T-helper 2 cell (primary cell): Measurements from ENCODE around the gene PSG5.
"Not testable (repeated sequence)": the region's sequence is repeated elsewhere in the genome, so short reads cannot be mapped to it uniquely, and the experiment has no call there.

Experiments used
- DNase-seq, 5 experiments: peaks; one replicate each; pipeline versions ENCODE4 v3.0.0 to v3.0.0-alpha.2; 2012 to 2022

PSG5 gene

GRCh38 chr19:43181869-43182771, 4.2 kb downstream of the PSG5 start:
- DNase-seq, result not testable (repeated sequence)

DNA sequence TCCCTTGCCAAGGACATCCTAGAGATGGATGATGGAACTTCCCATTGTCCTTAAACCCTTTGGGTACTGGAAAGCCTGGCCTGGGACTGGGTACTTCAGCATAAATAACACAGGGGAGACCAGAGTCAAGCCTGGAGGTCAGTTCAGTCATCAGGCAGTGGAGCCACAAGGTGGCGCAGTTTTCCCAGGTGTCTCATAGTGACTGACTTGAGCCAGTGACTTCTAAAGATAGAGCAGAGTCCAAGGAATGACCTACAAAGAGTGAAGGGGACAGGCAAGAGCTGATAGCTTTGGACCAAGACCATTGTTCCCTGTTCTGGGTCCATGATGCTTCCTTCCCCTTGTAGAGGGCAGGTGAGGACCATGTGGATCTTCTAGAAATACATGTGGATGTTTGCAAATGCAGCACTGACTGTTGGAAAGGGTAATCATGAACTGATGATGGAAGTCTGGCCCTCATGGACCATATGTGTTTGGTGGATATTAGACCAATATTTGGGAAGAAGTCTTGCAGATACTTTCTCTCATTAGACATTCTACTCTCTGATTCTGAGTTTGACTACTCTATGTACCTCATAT, 6.7 kb downstream of the PSG5 start:
- DNase-seq, result not testable (repeated sequence)

GRCh38 chr19:43178577-43178976, 7.8 kb downstream of the PSG5 start:
- DNase-seq, result not testable (repeated sequence)

DNA sequence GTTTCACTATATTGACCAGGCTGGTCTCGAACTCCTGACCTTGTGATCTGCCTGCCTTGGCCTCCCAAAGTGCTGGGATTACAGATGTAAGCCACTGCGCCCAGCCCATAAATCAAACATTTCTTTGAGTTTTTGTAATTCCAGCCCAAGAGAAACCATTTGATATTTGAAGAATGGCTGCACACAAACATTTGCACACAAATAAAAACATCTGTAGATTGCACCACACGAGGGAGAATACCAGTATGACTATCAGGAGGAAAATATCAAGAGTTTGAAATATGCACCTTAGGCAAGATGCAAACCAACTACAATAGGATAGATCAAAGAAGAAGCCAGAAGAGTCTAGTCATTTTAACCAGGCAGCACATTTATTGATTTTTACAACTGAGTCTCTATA, 20.4 kb downstream of the PSG5 start:
- not testable (repeated sequence) for DNase-seq

DNA sequence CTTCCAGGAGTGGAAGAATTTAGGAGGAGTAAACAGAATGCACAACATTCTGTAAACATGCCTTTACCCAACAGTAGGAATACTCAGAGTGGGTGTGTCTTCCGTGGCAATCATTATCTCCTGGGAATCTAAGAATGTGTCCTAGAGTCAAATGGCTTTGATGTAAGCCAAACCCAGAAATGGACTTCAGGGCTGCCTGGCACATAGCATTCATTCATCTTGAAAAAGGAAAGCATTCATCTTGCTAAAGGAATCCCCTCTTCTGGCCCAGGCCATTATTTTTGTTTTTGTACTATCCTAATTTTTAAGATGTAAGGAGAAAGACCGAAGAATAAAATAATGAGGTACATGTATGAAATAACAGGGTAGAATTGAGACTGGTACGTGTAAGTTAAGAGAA, 23.2 kb downstream of the PSG5 start:
- not testable (repeated sequence) for DNase-seq

DNA sequence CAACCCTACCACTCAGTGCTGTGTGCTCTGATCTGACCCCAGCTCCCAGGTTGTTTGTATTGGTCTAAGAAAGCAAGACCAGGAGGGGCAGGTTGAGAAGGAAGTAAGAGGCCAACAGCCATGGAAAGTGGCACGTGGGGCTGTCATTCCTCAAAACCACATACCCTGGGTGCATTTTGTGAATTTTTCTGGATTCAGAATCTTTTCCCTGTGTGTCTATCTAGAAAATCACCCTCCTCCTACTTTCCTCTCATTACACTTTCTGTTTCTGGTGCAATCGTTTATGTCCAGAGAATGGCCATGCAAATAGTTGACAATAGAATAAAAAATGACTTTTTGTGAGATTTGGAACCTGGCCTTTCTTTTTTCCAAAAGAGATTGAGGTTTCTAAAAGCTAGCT, 24.1 kb downstream of the PSG5 start:
- not testable (repeated sequence) for DNase-seq

GRCh38 chr19:43152214-43152613, 34.1 kb downstream of the PSG5 start:
- no peak for DNase-seq

DNA sequence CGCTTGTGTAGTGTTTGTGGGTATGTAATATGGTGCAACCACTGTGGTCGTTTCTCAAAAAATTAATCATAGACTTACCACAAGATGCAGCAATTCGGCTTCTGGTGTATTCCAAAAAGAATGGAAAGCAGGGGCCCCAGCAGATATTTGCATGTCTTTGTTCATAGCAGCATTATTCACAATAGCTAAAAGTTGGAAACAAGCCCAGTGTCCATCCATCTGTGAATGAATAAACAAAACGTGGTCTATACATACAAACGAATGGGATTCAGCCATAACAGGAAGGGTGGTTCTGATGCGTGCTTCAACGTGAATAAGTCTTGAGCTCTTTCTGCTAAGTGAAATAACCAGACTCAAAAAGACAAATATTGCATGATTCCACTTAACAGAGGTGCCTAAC, 36.5 kb downstream of the PSG5 start:
- not testable (repeated sequence) for DNase-seq

- DNase-seq, result no peak
Measured at GRCh38 chr19:43148233-43148632, 38.1 kb downstream of the PSG5 start.

DNA sequence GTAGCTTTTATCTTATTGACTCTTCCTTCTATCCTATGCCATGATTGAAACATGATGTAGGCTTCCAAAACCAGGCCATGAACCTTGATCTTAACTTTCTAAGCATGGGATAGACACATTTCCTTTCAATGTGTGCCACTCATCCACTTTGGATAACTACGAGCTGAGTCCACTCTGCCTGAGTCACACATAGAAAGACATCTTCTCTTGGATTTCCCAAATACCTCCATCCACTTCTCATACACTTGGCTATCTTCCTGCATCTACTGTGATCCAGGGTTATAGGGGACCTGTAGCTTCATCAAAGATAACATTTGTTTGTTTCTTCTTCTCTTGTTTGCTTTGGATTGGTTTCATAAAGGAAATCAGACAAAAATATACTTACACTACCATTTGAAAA, 44.6 kb downstream of the PSG5 start:
- DNase-seq, result not testable (repeated sequence)

- DNase-seq, result no peak
Measured at GRCh38 chr19:43132696-43133095, 53.6 kb downstream of the PSG5 start.

DNA sequence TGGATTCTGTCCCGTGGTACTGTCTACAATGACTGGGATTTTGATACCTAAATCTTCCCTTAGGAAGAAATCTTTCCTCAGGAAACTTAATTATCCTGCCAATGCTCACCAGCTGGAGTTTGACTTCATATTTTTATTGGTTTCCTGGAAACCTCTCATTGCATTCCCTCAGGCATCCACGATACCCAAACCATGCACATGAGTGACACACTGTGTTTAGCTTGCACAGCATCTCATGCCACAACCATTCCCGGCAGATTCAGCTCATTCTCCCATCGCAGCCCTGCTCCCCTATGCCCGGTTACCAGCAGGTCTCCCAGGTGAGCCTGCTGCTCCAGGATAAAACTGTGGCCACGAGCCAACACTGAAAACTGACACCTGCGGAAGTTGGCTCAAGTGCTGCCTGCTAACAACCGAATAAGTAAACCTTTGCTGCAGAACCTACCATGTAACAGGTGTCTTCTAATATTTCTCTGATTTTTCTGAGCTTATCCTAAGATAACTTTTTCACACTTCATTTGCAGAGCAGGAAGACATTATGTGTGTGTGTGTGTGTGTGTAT, 55.0 kb downstream of the PSG5 start:
- not testable (repeated sequence) for DNase-seq

GRCh38 chr19:43129197-43129596, 57.1 kb downstream of the PSG5 start:
- not testable (repeated sequence) for DNase-seq

DNA sequence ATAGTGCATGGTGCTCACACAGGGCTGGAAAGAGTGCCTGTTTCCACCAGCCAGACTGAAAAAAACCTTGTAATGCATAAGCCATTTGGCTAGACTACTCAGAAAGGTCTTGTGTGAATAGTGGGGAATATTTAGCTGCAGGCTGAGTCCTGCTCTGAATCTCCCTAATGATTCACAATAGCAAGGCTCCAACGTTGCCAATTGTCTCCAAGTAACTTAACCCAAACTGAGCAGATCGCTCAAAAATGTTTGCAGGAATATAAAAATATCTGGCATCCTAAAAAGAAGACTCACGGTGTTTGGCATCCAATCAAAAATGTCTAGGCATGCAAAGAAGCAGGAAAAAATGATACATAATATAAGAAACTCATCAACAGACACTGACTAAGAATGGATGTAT, 59.0 kb downstream of the PSG5 start:
- DNase-seq, result not testable (repeated sequence)

DNA sequence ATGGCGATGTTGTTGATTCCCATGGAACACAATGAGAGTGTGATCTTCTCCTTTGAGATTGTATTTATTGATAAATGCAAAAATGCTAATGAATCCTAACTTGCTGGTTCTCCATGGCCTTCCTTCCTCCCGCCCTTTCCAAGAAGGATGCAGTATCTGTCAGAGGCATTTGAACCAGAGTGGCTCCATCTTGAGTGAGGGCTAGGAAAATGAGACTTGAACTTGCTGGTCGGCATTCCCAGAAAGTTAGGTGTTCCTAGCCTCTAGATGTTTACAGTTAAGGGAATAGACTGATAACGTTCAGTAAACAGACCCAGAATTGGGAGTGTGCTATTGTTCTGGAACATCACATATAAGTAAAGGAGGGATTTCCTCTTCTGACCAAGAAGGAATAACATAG, 59.6 kb downstream of the PSG5 start:
- no peak for DNase-seq

GRCh38 chr19:43124360-43124759, 62.0 kb downstream of the PSG5 start:
- no peak for DNase-seq

DNA sequence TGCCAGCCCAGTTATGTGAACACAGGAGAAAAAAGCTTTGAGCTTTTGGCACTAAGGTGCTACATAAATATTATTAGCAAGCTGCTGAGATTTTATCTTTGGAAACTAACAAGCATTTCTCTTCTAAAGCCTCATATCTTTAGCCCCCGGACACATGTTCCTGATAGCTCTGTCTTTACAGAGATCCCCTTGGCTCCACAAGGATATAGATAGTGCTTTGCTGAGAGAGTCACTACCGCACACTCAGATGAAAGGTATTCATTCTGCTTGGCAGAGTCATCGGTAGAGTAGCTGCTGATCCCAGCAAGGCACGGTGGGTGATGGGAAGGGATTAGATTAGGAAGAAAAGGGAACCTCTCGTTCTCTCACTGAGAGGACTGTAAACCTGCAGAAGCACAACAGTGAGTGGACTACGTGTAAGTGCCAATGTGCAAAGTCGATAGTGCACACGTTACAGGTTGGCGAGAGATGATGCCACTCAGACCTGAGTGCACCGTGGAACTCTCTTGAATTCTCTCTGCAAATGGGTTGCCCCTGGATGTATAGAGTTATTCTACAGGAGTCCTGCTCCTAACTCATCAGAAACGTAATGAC, 65.8 kb downstream of the PSG5 start:
- DNase-seq, result not testable (repeated sequence)

GRCh38 chr19:43119526-43119925, 66.8 kb downstream of the PSG5 start:
- DNase-seq, result not testable (repeated sequence)
